GM21723 (cell line): ENCODE results near the gene MFSD6.
"Not testable (repeated sequence)": the region's sequence is repeated elsewhere in the genome, so short reads cannot be mapped to it uniquely, and the experiment has no call there.

Experiments used
- ATAC-seq: cut with Tn5 transposase; IDR thresholded peaks from one replicate; pipeline ENCODE4 v1.9.1; 2021; ENCODE audit warnings: mild to moderate bottlenecking, moderate library complexity; ENCODE audit not compliant: unreplicated experiment

MFSD6 gene

DNA sequence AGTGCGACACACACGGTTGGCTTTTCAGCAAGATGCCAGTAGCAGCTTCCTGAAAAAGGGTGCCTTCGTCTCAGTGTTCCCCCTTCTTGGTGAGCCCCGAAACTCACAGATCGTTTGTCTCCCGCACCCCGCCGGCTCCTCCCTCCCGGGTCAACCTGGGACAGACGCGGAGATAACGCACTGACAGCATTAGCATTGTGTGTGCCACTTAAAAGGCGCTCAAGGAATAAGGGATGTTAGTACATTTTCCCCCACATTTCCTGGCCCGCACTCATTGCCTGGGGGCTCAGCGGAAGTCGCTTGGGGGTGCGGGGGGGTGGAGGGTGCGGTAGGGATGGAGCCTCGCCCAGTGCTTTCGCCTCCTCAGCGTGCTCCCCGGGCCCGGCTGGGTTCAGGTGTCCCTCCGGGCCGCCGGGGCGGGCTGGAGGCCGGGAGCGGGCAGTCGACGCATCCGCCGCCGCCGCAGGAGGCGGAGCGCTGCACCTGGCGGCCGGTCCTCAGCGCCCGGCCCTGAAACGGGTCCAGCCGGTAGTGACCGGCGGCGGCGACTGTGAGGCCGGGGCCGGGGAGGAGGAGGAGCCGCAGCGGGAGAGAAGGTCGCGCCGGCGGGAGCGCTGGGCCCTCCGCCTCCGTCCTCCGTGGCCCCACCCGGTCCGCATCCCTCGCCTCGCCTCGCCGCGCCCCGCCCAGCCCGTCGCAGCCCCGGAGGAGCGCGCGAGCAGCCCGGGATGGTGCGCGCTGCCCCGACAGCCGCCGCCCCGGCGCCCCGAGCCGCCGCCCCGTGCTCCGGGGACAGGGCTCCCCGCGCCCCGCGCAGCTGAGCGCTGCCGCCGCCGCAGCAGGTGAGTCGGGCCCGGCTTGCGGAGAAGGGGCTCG, at the start of gene MFSD6:
Gene MFSD6, plus strand, starts transcription at position 694 of the 876 bp plus-strand sequence. CDS start 27,675 bp downstream, outside the sequence.
- peak; percentile 68 for ATAC-seq

DNA sequence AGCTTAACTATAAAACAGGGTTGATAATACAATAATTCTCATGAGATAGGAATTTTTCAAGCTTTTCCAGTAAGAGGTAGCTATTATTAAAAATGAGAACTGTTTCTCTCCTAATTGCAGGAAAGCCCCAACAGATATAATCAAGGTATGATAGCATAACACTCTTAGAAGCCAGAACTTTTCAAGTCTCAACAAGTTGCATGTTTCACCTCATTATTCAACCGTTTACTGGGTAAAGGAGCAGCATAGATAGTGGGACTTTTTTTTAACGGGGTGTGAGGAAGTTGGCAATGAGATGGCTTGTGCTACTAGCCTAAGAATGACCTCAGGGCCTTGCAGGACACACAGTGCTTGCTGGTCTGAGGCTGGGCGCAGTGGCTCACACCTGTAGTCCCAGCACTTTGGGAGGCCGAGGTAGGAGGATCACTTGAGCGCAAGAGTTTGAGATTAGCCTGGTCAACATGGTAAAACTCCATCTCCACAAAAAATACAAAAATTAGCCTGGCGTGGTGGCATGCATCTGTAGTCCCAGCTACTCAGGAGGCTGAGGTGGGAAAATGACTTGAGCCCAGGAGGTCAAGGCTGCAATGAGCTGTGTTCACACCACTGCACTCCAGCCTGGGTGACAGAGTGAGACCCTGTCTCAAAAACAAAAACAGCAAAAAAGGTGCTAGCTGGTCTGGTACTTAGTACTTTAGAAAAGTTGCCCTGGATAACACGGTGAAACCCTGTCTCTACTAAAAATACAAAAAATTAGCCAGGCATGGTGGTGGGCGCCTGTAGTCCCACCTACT, 49.3 kb upstream of the MFSD6 start:
- ATAC-seq: not testable (repeated sequence)

DNA sequence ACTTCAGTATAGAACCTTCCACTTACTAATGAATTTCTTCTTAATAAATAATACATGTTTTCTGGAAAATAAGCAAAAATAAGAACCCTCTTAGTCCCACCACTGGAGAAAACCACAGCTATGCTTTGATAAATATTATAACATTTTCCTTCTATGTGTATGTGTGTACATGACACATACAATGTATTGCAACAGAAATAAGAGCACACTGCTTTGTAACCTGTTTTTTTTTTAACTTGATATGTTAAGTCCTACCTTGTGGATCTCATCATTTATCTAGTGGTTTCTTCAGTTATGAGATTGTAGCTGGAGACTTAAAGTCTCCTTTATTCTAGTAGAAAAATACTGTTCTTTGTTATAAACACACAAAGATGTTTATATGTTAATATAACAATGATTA, 47.6 kb upstream of the MFSD6 start:
- no peak for ATAC-seq

DNA sequence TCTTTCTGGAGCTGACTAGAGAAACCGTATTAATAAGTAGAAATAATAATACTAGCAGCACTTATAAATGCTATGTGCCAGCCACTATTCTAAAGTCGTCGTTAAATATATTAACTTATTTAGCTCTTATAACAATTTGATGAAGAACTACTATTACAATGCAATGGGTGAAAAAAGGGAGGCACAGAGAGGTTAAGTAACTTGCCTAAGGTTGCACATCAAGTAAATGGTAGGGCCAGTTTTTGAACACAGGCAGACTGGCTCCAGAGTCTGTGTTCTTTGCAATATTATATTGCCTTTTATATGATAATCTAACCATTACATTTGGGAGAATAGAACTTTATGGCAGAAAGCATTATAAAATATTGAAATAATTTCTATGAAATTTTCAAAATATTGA, 47.2 kb upstream of the MFSD6 start:
- no peak for ATAC-seq

DNA sequence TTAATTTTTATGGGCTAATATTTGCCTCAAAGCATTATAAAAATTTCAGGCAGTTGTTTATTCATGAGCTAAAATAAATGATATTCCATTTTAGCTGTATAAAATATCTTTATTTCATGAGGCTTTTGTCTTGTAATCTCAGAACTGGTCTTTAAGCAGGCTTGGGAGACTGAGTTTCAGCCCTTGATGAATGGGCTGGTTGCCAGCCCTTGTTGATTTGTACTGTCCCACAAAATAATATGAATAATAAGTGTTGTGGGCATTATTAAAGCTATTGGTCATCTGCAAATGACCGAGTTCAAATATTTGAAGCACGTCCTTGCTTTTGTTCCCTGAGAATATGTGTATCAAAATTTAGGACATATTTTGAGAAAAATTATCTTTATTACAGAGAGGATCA, 46.6 kb upstream of the MFSD6 start:
- no peak for ATAC-seq

DNA sequence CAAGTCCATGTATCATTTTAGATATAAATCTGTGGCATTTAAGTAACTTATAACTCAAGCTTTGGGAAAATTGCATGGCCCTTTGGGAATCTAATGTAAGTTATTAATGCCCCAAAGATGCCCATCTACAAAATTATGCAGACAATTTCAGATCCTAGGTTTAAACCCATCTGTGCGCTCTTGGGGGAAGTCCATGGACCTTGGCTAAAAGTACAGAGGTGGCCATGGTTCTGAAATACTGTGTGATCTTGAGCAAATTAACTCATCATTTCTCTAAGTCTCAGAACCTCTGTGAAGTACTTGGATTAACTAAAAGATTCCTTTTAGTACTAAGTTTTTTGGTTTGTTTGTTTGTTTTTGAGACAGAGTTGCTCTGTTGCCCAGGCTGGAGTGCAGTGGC, 45.3 kb upstream of the MFSD6 start:
- no peak for ATAC-seq

DNA sequence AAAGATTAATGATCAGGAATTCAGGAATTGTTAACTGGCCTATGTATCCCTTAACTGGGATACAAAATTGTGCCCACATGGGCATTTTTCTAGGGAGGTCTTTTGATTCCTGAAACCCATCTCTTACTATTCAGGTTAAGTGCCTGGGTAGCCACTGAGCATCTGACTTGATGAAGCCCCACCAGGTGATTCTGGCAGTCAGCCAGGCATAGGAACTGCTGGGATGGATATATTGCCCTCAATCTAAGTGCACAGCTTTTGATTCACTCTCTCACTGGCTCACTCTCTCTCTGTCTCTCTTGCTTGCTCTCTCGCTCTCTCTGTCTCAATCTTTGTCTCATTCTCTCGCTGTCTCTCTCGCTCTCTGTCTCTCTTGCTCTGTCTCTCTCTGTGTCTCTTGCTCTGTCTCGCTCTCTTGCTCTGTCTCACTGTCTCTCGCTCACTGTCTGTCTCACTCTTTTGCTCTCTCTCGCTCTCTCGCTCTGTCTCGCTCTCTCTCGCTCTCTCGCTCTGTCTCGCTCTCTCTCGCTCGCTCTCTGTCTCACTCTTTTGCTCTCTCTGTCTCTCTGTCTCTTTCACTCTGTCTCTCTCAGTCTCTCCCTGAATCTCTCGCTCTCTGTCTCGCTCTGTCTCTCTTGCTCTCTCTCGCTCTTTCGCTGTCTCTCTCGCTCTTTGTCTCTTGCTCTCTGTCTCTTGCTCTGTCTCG, 42.5 kb upstream of the MFSD6 start:
- ATAC-seq: no peak

DNA sequence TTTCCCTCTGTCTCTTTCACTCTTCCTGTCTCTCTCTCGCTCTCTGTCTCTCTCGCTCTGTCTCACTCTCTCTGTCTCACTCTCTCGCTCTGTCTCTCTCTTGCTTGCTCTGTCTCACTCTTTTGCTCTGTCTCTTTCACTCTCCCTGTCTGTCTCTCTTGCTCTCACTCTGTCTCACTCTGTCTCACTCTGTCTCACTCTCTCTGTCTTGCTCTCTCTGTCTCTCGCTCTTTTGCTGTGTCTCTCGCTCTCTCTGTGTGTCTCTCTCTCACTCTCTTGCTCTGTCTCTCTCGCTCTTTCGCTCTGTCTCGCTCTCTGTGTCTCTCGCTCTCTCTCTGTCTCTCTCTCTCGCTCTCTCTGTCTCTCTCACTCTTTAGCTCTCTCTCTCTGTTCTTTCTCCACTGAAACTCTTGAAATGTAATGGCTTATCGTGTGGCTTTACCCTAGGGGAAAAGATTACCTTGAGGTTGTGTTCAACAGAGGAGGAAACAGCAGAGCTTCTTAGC, 41.9 kb upstream of the MFSD6 start:
- no peak for ATAC-seq

DNA sequence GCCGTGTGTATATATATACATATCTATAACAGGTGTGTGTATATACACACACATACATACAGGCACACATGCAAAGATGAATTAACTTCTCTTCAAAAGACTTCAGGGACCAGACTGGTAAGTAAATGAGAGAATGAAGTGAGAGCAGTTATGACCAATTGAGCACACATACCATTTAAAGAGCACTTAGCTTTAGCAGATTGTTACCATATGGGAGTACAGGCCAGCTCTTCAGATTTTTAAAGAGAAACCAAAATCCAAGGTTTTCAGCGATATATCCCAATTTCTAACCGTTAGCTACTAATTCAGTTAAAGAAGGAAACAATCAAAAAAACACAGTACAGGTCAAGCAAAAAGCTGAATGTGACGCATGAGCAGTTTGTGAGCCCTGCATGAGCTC, 41.1 kb upstream of the MFSD6 start:
- ATAC-seq: no peak

DNA sequence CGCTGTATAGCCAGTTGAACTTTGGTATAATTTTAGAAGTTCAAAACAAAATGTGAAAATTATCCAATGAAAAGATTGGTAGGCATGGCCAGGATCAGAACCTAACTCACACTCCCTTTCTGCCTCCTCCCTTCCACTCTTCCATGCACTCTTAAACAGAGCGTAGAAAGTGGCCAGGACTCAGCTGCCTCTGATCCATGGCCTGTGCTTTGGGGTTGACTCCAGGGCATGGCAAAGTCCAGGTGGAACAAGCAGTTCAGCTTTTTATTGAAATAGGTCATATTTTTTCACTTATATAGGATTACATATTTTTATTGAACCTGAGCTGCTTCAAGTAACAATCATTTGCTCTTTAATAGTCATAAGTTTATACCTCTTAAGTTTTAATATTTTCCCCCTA, 38.5 kb upstream of the MFSD6 start:
- no peak for ATAC-seq

DNA sequence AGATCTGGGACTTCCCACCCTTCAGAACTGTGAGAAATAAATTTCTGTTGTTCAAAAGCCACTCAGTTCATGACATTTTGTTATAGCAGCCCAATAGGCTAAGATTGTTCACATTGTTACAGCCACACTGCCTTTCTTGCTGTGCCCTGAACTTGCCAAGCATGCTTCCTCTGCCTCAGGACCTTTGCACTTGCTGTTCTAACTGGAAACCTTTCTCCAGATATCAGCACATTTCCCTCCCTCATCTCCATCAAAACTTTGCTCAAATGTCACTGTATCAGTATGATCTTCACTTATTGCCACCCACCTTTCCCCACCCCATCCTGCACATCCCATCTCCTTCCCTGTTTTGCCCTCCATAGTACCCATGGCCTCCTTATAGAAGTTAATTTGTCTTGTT, 32.1 kb upstream of the MFSD6 start:
- no peak for ATAC-seq

DNA sequence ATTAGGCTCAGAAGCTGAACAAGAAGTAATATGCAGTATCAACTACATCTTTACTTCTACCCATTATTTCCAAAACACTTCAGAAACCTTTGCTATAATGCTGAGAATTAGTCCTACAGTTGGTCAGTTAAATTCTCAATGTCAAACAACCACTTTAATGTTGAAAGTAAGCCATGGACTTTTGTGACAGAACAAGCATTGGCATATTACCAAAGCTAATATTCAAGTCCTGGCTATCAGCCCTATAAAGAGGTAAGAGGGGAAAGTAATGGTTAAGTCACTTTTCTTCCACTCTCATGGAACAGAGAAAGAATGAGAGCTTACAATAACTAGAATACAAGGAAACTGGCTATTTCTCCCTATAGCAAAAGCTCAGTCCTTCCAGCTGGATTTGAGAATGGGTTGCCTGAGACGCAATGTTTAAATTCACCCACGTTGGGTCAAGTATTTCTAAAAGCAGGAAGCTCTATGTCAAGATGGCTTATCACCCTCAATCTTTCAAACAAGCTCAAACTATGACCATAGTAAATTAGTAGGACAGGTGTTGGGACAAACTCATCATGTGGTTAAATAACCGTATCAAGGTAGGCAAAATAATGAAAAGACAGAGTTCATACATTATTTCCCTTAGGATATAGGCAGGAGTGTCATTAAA, 31.4 kb upstream of the MFSD6 start:
- no peak for ATAC-seq

DNA sequence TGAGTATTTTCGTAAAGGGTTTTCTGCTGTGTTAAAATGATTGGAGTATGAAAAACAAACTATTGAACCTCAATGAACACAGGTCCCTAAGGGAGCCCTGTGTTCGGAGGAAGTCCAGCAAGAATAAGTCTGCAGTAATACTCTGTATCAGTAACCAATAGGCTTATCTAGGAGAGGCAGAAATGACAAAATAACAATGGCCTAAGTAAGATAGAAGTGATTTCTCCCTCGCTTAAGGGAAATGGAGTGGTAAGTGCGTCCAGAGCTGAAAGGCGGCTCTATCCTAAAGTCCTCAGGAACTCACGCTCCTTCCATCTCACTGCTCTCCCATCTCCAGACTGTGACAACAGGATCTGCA, 29.3 kb upstream of the MFSD6 start:
- ATAC-seq: no peak

DNA sequence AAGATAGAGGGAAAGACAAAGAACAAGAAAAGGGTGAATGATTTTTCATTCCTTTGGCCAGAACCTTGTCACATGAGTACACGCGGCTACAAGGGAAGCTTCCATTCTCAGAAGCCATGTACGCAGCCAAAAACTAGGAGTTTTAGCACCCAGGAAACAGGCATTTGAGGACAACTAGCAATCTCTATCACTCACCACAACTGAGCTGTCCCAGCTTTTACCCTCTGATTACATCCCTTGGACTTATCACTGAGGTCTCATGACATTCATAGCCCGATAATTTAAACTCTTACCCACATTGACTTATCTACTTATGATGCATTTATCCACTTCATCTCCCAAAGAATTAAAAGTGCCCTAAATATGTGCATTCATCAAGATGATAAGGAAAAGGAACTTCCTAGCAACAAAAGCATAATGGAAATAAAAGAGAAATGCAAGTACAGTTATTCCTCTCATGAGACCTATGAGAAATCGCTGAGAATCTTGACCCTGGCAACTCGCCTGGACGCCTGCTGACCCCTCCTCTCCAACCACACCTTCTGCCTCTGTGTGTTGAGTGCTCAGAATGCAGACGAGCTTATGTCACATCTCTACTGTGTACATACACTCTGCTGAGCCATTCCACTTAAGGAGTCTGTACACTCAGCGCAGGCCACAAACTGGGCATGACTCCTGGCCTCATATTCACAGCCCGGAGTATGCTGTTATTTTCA, 28.7 kb upstream of the MFSD6 start:
- ATAC-seq: no peak

DNA sequence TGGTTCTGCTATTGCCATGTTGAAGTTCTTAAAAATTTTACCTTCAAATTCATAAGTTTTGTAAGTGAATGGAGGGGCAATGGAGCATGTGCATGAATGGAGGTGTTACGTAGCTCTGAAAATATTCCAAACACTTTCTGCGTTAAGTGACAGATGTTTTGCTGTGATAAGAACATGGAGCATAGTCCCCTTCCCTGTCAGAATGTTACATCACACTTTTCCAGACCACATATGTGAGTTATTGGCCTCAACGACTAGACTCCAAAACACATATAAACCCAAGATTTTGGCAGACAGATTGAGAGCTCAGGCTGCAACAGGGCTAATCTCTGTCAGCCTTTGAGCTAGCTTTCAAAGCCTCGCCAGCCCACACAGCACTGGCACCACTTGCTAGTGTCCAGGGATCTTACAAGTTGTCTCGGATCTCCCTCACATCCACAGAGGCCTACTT, 27.2 kb upstream of the MFSD6 start:
- no peak for ATAC-seq

DNA sequence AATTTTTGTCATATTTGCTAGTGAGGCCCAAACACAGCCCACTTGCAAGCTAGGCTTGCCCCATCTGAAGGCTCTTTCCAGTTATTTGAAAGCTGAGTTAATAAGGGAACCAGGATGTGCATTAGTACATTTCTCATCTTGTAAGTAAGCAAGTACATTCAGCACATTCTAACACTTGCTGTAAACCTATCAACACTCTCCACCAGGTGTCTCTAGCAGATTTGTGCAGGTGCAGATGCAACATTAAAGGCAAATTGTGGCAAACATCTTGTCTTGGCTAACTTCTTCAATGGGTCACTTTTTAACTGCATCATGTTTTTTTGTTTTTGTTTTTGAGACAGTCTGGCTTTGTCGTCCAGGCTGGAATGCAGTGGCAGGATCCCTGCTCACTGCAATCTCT, 25.3 kb upstream of the MFSD6 start:
- ATAC-seq: no peak

DNA sequence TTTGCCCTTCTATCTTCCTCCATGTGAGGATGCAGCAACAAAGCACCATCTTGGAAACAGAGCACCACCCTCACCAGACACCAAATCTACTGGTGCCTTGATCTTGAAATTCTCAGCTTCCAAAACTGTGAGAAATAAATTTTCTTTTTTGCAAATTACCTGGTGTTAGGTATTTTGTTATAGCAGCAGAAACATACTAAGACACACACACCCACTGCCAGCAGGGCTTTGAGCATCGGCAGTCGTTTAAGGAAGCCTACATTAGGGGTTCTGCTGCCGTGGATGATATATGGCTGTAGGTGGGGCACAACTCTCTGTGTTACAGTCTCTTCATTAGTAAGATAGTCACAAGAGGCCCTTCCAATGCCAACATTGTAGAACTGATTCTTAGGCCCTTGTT, 20.7 kb upstream of the MFSD6 start:
- ATAC-seq: no peak

DNA sequence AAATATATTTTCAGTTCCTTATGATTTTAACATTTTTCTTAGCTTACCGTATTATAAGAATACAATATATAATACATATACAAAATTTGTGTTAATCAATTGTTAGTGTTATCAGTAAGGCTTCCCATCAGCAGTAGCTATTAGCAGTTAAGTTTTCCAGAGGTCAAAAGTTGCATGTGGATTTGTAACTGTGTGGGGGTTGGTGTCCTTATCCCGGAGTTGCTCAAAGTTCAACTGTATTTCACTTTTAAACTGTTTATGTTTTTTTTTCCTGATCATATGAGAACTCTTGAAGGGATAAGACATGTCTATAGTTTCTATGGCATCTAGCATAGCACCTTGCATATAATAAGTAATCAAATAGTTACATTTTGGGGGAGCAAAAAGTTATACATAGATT, 11.9 kb upstream of the MFSD6 start:
- no peak for ATAC-seq

DNA sequence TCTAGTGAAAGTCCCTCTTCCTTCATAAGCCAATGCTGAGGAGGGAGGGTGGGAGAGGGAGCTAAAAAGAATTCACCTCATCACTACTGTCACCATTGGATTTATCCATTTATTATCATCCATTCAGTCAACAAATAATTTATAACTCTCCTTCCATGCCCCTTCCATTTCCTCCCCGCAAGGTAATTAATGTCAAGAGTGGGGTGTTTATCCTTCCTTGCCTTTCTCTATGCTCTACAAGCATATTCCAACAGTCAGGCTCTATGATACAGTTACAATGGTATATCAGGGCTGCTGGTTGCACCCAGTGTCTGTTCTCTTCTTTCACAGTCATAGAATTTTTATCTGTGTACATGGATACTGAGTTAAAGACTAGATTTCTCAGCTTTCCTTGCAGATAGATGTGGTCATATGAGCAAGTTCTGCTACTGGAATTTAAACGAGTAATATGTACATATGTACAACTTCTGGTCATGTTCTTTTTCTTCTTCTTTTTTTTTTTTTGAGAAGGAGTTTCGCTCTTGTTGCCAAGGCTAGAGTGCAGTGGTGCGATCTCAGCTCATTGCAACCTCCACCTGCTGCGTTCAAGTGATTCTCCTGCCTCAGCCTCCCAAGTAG, 5.1 kb upstream of the MFSD6 start:
- no peak for ATAC-seq

DNA sequence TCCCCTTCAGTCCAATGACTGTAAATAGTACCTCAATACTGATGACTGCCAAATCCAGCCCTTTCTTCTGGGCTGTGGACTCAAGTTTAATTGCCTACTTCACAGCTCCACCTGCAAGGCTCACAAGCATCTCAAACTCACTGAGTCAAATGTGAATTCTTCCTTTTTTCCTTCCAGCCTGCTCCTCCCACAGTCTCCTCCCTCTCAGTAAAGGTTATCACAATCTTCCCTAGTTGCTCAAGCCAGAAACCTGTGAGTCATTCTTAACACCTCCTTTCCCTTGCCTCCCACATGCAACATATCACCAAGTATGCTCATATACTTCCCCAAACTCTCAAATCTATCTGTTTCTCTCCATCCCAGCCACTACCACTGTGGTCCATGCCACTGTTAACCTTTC, 3.7 kb upstream of the MFSD6 start:
- no peak for ATAC-seq
